SJSA1 (cell line): ENCODE measurements around the gene HLX. TPM values are rescaled to one million over a fixed set of nuclear protein-coding genes. Genes with fewer than 3 reads are reported as not detected.

ENCODE experiments used
- DNase-seq, 2 experiments: peaks; one replicate each; pipeline ENCODE4 v3.0.0-alpha.2; 2015 to 2020; ENCODE audit warnings: low spot score in 2 of 2, low read depth in 1 of 2
- H3K27ac ChIP-seq: fragments of 250-450 bp; sonication (Bioruptor Pico); 2 replicates; pipeline ENCODE4 v1.5.1; 2020; ENCODE audit warnings: mild to moderate bottlenecking, moderate library complexity
- H3K27me3 ChIP-seq: fragments of 250-450 bp; sonication (Bioruptor Pico); replicated peaks from 2 replicates; pipeline ENCODE4 v1.5.1; 2020; ENCODE audit warnings: mild to moderate bottlenecking, moderate library complexity
- H3K36me3 ChIP-seq: fragments of 250-450 bp; sonication (Bioruptor Pico); 2 replicates; pipeline ENCODE4 v1.5.1; 2020; ENCODE audit warnings: mild to moderate bottlenecking
- H3K4me1 ChIP-seq: fragments of 250-450 bp; sonication (Bioruptor Pico); replicated peaks from 2 replicates; pipeline ENCODE4 v1.6.1; 2021; ENCODE audit warnings: mild to moderate bottlenecking
- H3K4me3 ChIP-seq: fragments of 250-450 bp; sonication (Bioruptor Pico); 2 replicates; pipeline ENCODE4 v1.5.1; 2020; ENCODE audit warnings: mild to moderate bottlenecking
- H3K9me3 ChIP-seq: fragments of 250-450 bp; sonication (Bioruptor Pico); replicated peaks from 2 replicates; pipeline ENCODE4 v1.5.1; 2020; ENCODE audit warnings: mild to moderate bottlenecking
- total RNA-seq: library from RNA; depleted of rRNA; stranded (reverse); fragments of >200 nt; shearing (Covaris generic); gene quantifications from 2 replicates; pipeline ENCODE4 v1.2.3, GENCODE V29; 2014

Gene HLX
- total RNA-seq, 1 experiment from 2014 or later: 8.3 TPM

DNA sequence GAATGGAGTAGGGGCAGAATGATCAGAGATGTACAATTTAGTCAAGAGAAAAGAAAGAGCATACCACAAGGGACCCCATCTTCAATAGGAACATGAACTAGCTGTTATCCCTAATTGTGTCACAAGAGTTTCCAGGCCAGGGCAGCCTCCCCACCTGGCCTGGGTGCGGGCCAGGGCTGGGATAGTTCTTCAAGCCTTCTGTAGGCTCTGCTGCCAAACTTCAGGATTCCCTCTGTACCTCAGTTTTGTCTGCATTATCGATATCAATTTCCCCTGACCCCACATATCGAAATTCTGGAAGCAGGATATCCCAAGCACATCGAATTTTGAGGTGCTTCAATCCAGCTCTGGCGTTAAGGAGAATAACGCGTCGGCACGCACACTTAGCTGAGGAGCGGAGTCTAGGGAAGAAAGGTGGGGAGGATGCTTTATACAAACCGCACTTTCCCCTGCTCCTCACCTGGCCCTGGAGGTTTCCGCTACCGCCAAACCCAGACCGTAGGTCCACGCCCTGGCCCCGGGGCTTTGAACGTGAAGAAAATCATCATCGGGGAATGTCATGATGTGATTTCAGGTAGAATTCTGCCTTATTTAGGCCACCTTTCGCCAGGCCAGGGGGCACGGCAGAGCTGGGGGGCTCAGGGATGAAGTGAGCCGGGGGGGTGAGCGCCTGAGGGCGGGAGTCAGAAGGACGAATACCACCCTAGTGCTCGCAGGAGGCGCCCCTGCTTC is 7.4 kb downstream of the HLX start:
- H3K27ac ChIP-seq: no peak overlapping the region
- H3K4me3 ChIP-seq: no peak overlapping the region
- H3K4me1 ChIP-seq: no peaks in the 10 kb centered on the region
- no peaks in the 10 kb centered on the region for H3K27me3 ChIP-seq
- no peak for DNase-seq
- peaks cover 35% of the 10 kb centered on the region for H3K36me3 ChIP-seq
- H3K9me3 ChIP-seq: no peaks in the 10 kb centered on the region

DNA sequence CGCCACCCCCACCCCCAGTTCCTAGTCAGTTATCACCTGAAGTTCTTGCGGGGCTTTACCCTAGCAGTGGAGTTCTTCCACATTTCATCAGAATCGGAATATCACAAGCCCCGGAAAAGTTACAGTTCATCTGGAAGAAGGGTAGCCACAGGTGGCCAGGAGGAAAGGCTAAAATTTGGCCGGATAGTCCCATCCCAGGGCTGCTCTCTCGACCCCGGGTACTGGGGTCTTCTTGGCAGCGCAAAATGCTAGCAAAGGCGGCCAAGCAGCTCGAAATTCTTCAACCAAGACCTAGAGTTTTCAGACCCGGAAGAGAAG is 7.9 kb downstream of the HLX start:
- H3K4me1 ChIP-seq: no peaks in the 10 kb centered on the region
- no peak for DNase-seq
- no peaks in the 10 kb centered on the region for H3K9me3 ChIP-seq
- no peak overlapping the region for H3K4me3 ChIP-seq
- no peak overlapping the region for H3K27ac ChIP-seq
- peaks cover 30% of the 10 kb centered on the region for H3K36me3 ChIP-seq
- no peaks in the 10 kb centered on the region for H3K27me3 ChIP-seq

DNA sequence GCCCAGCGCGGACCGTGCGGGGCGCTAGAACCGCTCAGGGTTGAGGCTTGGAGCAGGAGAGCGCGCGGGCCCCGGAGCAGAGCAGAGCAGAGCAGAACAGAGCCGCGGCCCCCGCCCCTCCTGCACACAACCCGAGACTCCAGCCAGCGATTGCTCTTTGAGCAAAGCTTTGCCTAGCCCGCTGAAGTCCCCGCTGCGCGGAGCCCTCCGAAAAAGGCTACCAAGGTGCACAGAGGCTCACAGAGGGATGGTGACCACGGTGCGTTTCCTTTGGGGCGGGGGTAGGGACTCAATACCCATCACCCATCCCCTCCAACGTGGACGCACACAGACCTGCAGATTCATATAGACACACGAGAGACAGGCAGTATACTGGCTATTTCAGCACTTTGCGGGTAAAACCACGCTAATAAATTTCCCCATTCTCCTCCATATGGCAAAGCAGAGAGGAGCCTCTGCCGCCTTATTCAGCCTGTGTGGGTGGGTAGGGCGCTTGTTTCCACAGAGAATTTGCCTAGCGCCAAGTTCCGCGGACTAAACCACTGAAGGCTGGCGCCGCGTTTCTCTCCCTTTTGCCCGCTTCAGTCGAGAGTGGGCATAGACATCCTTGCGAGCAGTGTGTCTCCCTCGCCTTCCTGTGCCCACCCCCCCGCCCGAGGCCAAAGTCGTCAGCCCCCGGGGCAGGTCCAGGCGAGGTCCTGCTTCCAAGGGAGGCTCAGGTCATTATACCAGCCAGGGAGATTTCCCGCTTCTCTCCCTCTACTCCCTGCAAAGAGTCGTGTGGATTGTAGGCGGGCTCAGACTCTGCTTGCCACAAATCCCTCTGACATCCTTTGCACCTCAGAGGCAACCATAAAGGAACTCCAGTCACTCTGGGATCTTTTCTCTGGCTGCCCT is 8.5 kb downstream of the HLX start:
- Histone ChIP-seq H3K27me3 (no peaks in the 10 kb centered on the region), H3K27ac (no peak overlapping the region), H3K4me3 (no peak overlapping the region), H3K9me3 (no peaks in the 10 kb centered on the region), H3K4me1 (no peaks in the 10 kb centered on the region), H3K36me3 (peaks cover 28% of the 10 kb centered on the region)
- DNase-seq: no peak

DNA sequence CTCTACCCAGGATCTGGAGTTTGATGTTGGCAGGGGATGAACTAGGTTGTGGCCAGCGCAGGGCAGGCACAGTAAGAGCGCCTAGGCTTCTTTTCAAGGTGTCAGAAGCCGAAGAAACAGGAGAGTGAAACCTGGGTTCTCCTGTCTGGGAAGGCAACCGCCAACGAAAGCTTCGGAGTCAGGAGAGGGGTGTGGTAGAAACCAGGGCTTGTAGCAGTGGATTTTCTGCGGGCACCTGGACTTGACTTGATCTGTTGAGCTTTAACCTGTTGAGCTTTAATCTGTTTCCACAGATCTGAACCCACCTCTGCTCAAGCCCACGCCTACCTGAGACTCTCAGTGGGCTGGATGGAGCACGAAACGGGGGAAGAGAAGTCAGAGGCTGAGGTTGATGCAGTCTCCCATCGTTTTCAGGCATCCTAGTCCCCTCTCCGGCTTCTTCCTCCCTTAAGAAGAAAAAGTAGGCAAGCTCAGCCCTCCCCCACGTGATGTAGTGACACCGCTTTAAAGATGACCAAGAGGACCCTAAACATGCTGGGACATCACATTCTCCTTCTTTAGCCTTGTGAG is 9.3 kb downstream of the HLX start:
- Histone ChIP-seq H3K36me3 (peaks cover 24% of the 10 kb centered on the region), H3K9me3 (peaks cover 1% of the 10 kb centered on the region; the same call in 1 of the 2 replicates), H3K27me3 (no peaks in the 10 kb centered on the region), H3K4me1 (no peaks in the 10 kb centered on the region), H3K4me3 (no peak overlapping the region), H3K27ac (no peak overlapping the region)
- no peak for DNase-seq

DNA sequence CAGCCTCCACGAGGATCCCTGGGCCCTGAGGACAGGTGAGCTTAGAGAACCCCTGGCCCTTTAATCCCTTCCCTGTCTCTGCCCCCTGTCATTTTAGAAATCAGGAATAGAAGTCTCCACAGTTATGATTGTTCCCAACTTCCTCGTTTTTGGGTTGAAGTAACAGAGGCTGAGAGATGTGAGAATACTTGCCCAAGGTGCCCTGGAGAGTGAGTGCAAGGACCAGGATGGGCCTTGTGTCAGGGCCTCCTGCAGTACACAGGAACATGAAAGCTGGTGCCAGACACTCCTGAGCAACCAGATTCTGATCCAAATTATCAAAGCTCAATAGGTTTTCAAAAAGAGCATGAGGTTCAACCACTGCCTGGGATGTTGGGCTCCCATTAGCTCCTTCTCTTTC is 10.1 kb downstream of the HLX start:
- Histone ChIP-seq H3K36me3 (peaks cover 16% of the 10 kb centered on the region), H3K4me3 (no peak overlapping the region), H3K9me3 (peaks cover 3% of the 10 kb centered on the region; the same call in 1 of the 2 replicates), H3K27ac (no peak overlapping the region), H3K27me3 (no peaks in the 10 kb centered on the region), H3K4me1 (no peaks in the 10 kb centered on the region)
- DNase-seq: no peak

DNA sequence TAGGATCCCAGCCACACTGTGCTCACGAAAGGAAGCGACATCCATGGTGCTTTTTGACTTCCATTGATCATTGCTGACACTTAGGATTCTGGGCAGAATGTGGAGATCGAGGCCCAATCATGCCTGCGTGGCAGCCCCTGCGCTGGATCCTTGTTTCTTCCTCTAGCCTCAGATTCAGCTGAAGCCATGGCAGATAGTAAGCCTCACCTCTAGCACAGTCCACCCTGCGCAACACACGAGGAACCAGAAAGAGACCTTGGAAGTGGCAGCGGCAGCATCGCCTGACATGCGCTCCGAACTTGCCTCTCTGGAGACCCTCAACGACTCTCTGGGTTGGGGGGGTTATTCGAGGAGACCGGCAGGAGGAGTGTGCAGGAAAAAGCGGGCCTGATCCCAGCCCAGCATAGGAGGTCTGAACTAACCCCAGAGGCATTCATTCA is 10.6 kb downstream of the HLX start:
- Histone ChIP-seq H3K4me1 (no peaks in the 10 kb centered on the region), H3K4me3 (no peak overlapping the region), H3K27ac (no peak overlapping the region), H3K27me3 (no peaks in the 10 kb centered on the region), H3K36me3 (peaks cover 11% of the 10 kb centered on the region), H3K9me3 (peaks cover 3% of the 10 kb centered on the region; the same call in 1 of the 2 replicates)
- DNase-seq: no peak

DNA sequence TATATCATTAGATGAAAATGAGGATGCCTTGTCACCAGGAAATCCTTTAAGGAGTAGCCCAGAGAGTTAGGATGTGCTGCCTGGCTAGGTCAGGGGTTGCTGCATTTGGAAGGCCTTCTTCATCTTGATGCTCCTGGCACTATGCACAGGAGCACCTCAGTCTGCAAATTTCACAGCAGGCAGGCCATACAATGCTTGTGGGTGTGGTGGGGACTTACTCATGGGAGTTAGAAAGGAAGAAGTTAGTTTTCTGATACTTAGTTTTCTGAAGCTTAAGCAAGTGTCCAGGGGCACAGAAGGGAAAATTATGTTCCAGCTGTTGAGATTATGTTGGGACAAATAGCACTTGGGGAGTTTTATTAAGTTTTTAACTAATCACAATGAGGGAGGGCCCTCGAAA is 11.4 kb downstream of the HLX start:
- Histone ChIP-seq H3K4me3 (no peak overlapping the region), H3K27ac (no peak overlapping the region), H3K27me3 (no peaks in the 10 kb centered on the region), H3K36me3 (peaks cover 3% of the 10 kb centered on the region), H3K4me1 (no peaks in the 10 kb centered on the region), H3K9me3 (peaks cover 6% of the 10 kb centered on the region; the same call in 1 of the 2 replicates)
- no peak for DNase-seq

DNA sequence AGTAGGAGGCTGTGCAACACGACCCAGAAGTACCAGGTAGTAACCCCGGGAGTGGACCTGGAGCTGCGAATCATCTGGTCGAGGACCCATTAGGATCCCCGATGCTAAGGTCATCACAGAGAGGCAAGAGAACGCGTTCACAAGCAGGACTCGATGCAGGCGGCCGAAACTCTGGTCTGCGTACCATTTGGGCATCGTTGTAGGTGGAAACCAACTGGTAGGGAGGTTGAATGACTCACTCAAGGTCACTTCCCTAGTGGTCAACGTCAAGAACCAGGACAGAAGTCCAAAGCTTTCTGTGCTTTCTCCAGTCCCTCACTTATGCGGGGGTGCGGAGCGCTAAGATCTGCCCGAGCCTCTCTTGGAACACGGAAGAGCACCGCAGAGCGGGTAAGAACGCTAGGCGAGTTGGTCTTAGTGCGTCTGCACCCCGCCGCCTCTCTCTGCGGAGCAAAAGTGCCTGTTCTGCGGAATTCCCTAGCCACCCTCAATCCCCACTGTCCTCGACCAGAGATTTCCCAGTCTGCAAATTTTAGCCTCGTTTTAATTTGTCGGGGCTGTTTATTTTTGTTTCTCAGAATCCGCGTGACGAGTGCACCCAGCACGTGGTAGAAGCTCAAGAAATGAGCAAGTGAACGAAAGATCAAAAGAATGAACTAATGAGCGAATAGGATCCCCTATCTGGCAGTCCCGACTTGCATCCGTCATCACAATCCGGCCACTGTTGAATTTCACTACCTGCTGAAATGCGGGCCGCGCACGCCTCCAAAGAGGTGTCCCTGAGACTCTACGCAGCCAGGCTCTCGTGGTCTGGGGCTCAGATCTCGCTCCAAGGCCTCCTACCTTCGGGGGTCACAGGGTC is 12.2 kb downstream of the HLX start:
- Histone ChIP-seq H3K27me3 (no peaks in the 10 kb centered on the region), H3K36me3 (no peaks in the 10 kb centered on the region), H3K4me3 (no peak overlapping the region), H3K9me3 (peaks cover 6% of the 10 kb centered on the region; the same call in 1 of the 2 replicates), H3K27ac (no peak overlapping the region), H3K4me1 (no peaks in the 10 kb centered on the region)
- no peak for DNase-seq

DNA sequence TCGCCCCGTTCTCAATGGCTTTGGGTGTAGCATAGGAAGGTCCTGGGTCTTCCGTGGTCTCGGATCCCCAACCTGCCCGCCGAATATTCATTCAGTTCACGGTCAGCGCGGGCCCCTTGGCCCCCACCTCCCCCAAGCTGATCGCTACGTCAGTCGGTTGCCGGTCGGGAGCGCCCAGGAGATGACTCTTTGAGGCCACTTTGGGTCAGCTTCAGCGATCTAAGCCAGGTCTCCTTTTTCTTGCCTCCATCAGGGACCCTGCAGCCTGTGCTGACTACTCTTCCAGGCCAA is 12.8 kb downstream of the HLX start:
- Histone ChIP-seq H3K36me3 (no peaks in the 10 kb centered on the region), H3K4me1 (no peaks in the 10 kb centered on the region), H3K9me3 (peaks cover 6% of the 10 kb centered on the region; the same call in 1 of the 2 replicates), H3K27ac (no peak overlapping the region), H3K4me3 (no peak overlapping the region), H3K27me3 (no peaks in the 10 kb centered on the region)
- no peak for DNase-seq

DNA sequence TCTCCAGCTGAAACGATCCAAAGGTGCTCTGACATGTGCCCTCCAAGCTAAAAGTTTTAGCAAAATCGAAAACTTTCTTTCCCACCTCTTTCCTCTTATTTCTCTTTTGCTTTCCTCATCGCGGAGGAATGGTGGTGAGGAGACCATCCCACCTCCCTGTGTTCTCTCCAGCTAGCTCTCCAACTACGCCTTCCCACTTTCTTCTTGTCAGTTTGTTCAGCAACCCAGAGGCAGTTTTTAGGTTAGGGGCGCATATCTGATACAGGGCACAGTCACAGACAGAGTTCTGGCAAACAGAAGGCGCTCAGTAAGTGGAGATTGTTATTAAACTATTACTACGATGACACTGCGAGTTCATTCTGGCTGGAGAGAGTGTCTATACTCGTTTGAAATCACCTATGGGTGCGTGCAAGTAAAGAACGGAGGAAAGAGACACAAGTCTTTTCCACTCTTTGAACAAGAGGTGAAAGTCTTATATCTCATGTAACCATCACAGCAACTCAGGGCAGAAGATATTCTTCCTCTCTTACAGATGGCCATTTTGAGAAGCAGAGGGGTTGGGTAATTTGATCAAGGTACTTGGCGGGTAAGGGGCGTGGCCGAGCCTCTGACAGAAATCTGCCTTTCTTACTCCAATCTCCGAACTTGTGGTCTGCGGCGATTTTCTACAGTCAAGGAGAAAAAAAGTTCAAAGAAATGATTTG is 13.9 kb downstream of the HLX start:
- Histone ChIP-seq H3K27me3 (no peaks in the 10 kb centered on the region), H3K36me3 (no peaks in the 10 kb centered on the region), H3K27ac (no peak overlapping the region), H3K4me1 (no peaks in the 10 kb centered on the region), H3K9me3 (peaks cover 6% of the 10 kb centered on the region; the same call in 1 of the 2 replicates), H3K4me3 (no peak overlapping the region)
- DNase-seq: no peak

DNA sequence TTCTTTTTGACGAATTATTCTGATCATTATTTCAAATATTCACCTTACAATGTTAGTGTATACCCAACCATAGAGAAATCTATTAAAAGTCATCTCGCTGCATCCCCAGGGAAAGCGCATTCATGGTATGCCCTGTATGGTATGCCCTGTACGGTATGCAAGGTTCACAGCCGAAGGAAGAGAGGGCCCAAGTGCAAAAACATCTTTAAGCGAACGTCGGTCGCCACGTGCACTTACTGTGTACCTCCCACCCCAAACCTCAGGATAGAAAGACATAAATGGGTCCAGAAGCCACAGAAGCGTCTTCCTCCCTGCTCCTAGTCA is 14.4 kb downstream of the HLX start:
- Histone ChIP-seq H3K9me3 (peaks cover 6% of the 10 kb centered on the region; the same call in 1 of the 2 replicates), H3K27me3 (no peaks in the 10 kb centered on the region), H3K27ac (no peak overlapping the region), H3K4me1 (no peaks in the 10 kb centered on the region), H3K36me3 (no peaks in the 10 kb centered on the region), H3K4me3 (no peak overlapping the region)
- no peak for DNase-seq

DNA sequence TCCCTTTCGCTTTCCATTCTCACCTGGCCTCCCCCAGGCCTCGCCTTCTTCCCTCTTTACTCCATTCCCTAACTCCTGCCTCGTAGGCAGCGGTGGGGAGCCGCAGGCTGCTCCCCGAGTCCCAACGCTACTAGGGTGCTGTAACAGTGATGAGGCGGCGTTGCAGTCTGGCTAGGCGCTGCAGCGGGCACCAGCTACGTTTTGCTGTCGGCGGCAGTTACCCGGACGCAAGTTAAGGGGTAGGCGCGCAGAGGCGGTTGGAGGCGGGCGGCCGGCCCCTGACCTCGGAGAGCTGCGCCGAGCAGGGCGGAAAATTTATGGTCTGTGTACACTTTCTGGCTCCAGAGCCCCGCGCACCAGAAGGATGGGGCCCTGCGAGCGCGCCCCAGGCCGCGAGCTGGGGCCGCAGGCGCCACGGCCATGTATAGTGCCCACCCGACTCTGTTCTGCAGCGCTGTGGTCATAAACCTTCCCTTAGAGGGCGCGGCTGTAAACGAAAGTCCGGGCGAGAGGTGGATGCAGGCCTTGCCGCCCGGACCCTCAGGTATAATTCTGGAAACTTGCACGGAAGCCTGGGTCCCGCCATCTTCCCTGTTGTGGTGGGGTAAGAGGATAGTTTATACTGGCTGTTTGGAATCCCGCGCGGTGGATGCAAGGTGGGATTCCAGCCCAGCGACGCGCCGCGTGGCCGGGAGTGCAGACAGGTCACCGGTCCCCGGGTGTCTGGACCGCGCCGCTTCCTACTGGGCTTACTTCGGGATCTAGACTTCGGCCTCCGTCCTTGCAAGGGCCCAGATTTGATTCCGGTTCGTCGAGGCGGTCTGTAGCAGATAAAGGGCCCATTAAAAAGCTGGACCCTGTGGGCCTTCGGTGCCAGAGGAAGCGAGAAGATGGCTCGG is 15.0 kb downstream of the HLX start:
- no peak overlapping the region for H3K4me3 ChIP-seq
- no peak overlapping the region for H3K27ac ChIP-seq
- peaks cover 6% of the 10 kb centered on the region; the same call in 1 of the 2 replicates for H3K9me3 ChIP-seq
- no peaks in the 10 kb centered on the region for H3K27me3 ChIP-seq
- H3K36me3 ChIP-seq: no peaks in the 10 kb centered on the region
- no peaks in the 10 kb centered on the region for H3K4me1 ChIP-seq
- DNase-seq: no peak
